Pancreas (tissue), 10 donors: Measurements from ENCODE around the gene DSE. TPM values are rescaled to one million over a fixed set of nuclear protein-coding genes. Genes with fewer than 3 reads are reported as not detected.

Source experiments
- ATAC-seq, 4 donors: fragments of 200-7000 bp; cut with Tn5 transposase; one replicate each; pipeline versions ENCODE4 v1.8.0 to v1.9.1; 2020; ENCODE audit warnings: mild to moderate bottlenecking in 4 of 4, moderate library complexity in 4 of 4
- DNase-seq, 6 donors: peaks; one replicate each; pipeline ENCODE4 v3.0.0-alpha.2; 2020
- FAIRE-seq: peaks from 2 replicates; lab custom pipeline; 2012; peaks lifted over from hg19 to GRCh38; lab: Jason Lieb, UNC
- H3K27ac ChIP-seq, 4 donors: fragments of 200-600 bp; sonication (generic); 1 replicate in 3 of 4; 2 replicates in 1 of 4; pipeline versions ENCODE4 v1.5.0 to v1.8.0; 2020
- H3K27me3 ChIP-seq, 4 donors: fragments of 200-600 bp; one replicate each; pipeline ENCODE4 v1.8.0; 2021
- H3K36me3 ChIP-seq, 3 donors: fragments of 200-600 bp; sonication (generic) in 1 of 3; one replicate each; pipeline versions ENCODE4 v1.5.0 to v1.8.0; 2020 to 2021
- H3K4me1 ChIP-seq, 3 donors: fragments of 200-600 bp; one replicate each; pipeline ENCODE4 v1.8.0; 2021
- H3K4me3 ChIP-seq, 4 donors: fragments of 200-600 bp; sonication (generic) in 2 of 4; one replicate each; pipeline versions ENCODE4 v1.5.0 to v1.8.0; 2020 to 2021
- H3K9me3 ChIP-seq, 4 donors: fragments of 200-600 bp; one replicate each; pipeline ENCODE4 v1.8.0; 2021
- CTCF ChIP-seq, 4 donors: fragments of 200-600 bp; sonication (generic) in 3 of 4; IDR thresholded peaks; one replicate each; pipeline versions ENCODE4 v1.5.0 to v1.8.0; 2021; ENCODE audit warnings: antibody characterized with exemption in 4 of 4
- WGBS, 2 donors: extraction: QIAGEN DNeasy Blood & Tissue Kit; methylation state at CpG; one replicate each; pipeline ENCODE4 v1.1.7; 2013; 5-methylcytosine and 5-hydroxymethylcytosine counted together
- intact Hi-C, 3 donors: fragments of 100-400 bp; cut with DNase I; formaldehyde crosslinking; loops; one replicate each; pipeline versions ENCODE4 v1.11.1 to v1.14.2; 2022
- polyA plus RNA-seq, 2 donors: library from polyadenylated mRNA; stranded (reverse); fragments of 200-250 nt; gene quantifications; one replicate each; pipeline ENCODE4 v1.2.3, GENCODE V29; 2013
- total RNA-seq, 6 donors: library from RNA; stranded (reverse); fragmentation: NEBNext Ultra II Directional in 4 of 6; extraction: Animal tissue kit (Norgen Biotek cat#: 25700) in 4 of 6; gene quantifications; one replicate each; pipeline versions ENCODE4 v1.2.1 to v1.2.4, GENCODE V29; 2021 to 2023
- donor health status: healthy with polysubstance abuse.
- donor health status: DM: no; HTN: no; CAD: no; lungs with moderate emphysema.
- donor health status: DM: no; HTN: no; CAD: no.
- donor health status: control.
- donor health status: control.
- donor health status: Bipolar disorder and iron deficiency.
- donor health status: DM: yes; HTN: yes; CAD: no.
- donor health status: DM: no; HTN: no; CAD: no.
- donor health status: DM: no; HTN: no; CAD: no.
- donor health status: DM: yes; HTN: yes; CAD: no.

Gene DSE
- total and polyA plus RNA-seq, 8 donors = 1.7 to 19.2 (median 2.8) TPM

GRCh38 chr6:116327803-116328527 is 42.8 kb upstream of the DSE start:
- WGBS, 2 donors = 82 to 89% methylated on average over 6 of the region's 6 CpGs
- intact Hi-C loops = no loop called here
- no peaks in the 10 kb centered on the region for H3K27me3 ChIP-seq
- FAIRE-seq (no peak), ATAC-seq (no peak), DNase-seq (no peak)
- H3K4me3 ChIP-seq = no peak overlapping the region
- no peak for TF ChIP-seq CTCF (IDR thresholded peaks at IDR 0.05)
- no peaks in the 10 kb centered on the region for H3K9me3 ChIP-seq
- H3K27ac ChIP-seq = no peak overlapping the region
- H3K4me1 ChIP-seq = no peaks in the 10 kb centered on the region
- no peaks in the 10 kb centered on the region for H3K36me3 ChIP-seq

GRCh38 chr6:116328528-116328903 is 42.2 kb upstream of the DSE start:
- H3K27me3 ChIP-seq = no peaks in the 10 kb centered on the region
- FAIRE-seq = peak; percentile 20
- DNase-seq = no peak
- no peak for TF ChIP-seq CTCF (IDR thresholded peaks at IDR 0.05)
- H3K4me3 ChIP-seq = no peak overlapping the region
- intact Hi-C loops = no loop called here
- no peak for ATAC-seq
- 86 to 88% methylated on average over 1 of the region's 1 CpG for WGBS, 2 donors
- no peaks in the 10 kb centered on the region for H3K9me3 ChIP-seq
- no peaks in the 10 kb centered on the region for H3K4me1 ChIP-seq
- H3K27ac ChIP-seq = no peak overlapping the region
- no peaks in the 10 kb centered on the region for H3K36me3 ChIP-seq

GRCh38 chr6:116329156-116329555 is 41.6 kb upstream of the DSE start:
- TF ChIP-seq CTCF (IDR thresholded peaks at IDR 0.05) = no peak
- H3K9me3 ChIP-seq = no peaks in the 10 kb centered on the region
- DNase-seq (no peak), FAIRE-seq (no peak), ATAC-seq (no peak)
- no peaks in the 10 kb centered on the region for H3K27me3 ChIP-seq
- H3K4me3 ChIP-seq = no peak overlapping the region
- intact Hi-C loops = no loop called here
- H3K4me1 ChIP-seq = no peaks in the 10 kb centered on the region
- H3K27ac ChIP-seq = no peak overlapping the region
- no peaks in the 10 kb centered on the region for H3K36me3 ChIP-seq

- H3K27ac ChIP-seq = no peak overlapping the region
- FAIRE-seq = no peak
- WGBS, 2 donors = 94 to 97% methylated on average over 1 of the region's 1 CpG
Observed at GRCh38 chr6:116330511-116330910, 40.2 kb upstream of the DSE start.

More at GRCh38 chr6:116330511-116330910, 40.2 kb upstream of the DSE start:
- Histone ChIP-seq H3K4me3 (no peak overlapping the region), H3K36me3 (no peaks in the 10 kb centered on the region), H3K9me3 (no peaks in the 10 kb centered on the region), H3K4me1 (no peaks in the 10 kb centered on the region), H3K27me3 (no peaks in the 10 kb centered on the region)
- DNase-seq (no peak), ATAC-seq (no peak)
- no peak for TF ChIP-seq CTCF (IDR thresholded peaks at IDR 0.05)
- intact Hi-C loops = no loop called here
